Panc1 (cell line): ENCODE data around the gene RPL12. TPM values are rescaled to one million over a fixed set of nuclear protein-coding genes. Genes with fewer than 3 reads are reported as not detected.

Experiments used
- ATAC-seq: fragments of 200-7000 bp; cut with Tn5 transposase; 2 replicates; pipeline ENCODE4 v1.9.1; 2020; ENCODE audit warnings: mild to moderate bottlenecking, moderate library complexity
- BruUV-seq: library from RNA; stranded (reverse); fragments of 400-500 nt; replicated peaks from 2 replicates; lab custom pipeline; 2021; lab: Mats Ljungman, UMichigan
- CTCF ChIA-PET: fragments of 300-600 bp; sonication (Branson Sonifier 250); formaldehyde crosslinking; loops from one replicate; lab custom pipeline; 2022; ENCODE audit warnings: antibody characterized with exemption; lab: Charles Lee
- POLR2A ChIA-PET: fragments of 300-600 bp; sonication (Branson Sonifier 250); formaldehyde crosslinking; loops from one replicate; lab custom pipeline; 2022; ENCODE audit warnings: antibody characterized with exemption; lab: Charles Lee
- DNase-seq: peaks from one replicate; pipeline ENCODE4 v3.0.0-alpha.2; 2010; ENCODE audit warnings: low read depth, low spot score
- H3K27ac ChIP-seq: 2 replicates; pipeline ENCODE4 v1.5.1; 2011; ENCODE audit warnings: mild to moderate bottlenecking, low read length, inconsistent platforms
- H3K27me3 ChIP-seq: fragments of 200-500 bp; sonication (Bioruptor generic); 2 replicates; pipeline ENCODE4 v1.6.0; 2014; ENCODE audit warnings: low read length, inconsistent platforms; ENCODE audit not compliant: control insufficient read depth, insufficient read depth
- H3K36me3 ChIP-seq: fragments of 200-500 bp; sonication (Bioruptor generic); 2 replicates; pipeline ENCODE4 v1.5.1; 2014; ENCODE audit warnings: inconsistent platforms, mild to moderate bottlenecking, low read length, moderate library complexity; ENCODE audit not compliant: control insufficient read depth, insufficient read depth
- H3K4me1 ChIP-seq: 2 replicates; pipeline ENCODE4 v1.5.1; 2011; ENCODE audit warnings: inconsistent platforms, mild to moderate bottlenecking, low read length, moderate library complexity; ENCODE audit not compliant: control insufficient read depth, insufficient read depth
- H3K4me3 ChIP-seq, 2 experiments: 2 replicates each; pipeline ENCODE4 v1.5.1; 2011 to 2012; ENCODE audit warnings: low read depth in 2 of 2, low read length in 2 of 2, mild to moderate bottlenecking in 2 of 2, inconsistent platforms in 1 of 2, moderate library complexity in 1 of 2
- H3K9me3 ChIP-seq: fragments of 200-500 bp; sonication (Bioruptor generic); 2 replicates; pipeline ENCODE4 v1.5.1; 2014; ENCODE audit warnings: low read depth, mild to moderate bottlenecking, inconsistent platforms, low read length, moderate library complexity; ENCODE audit not compliant: control insufficient read depth, insufficient read depth
- CTCF ChIP-seq: fragments of 450-650 bp; IDR thresholded peaks from 2 replicates; pipeline ENCODE4 v1.5.1; 2017; ENCODE audit warnings: mild to moderate bottlenecking
- POLR2AphosphoS5 ChIP-seq: IDR thresholded peaks from 2 replicates; pipeline ENCODE4 v1.6.1; 2012; ENCODE audit warnings: mild to moderate bottlenecking, low read depth, low read length, moderate library complexity
- SIN3A ChIP-seq: IDR thresholded peaks from 2 replicates; pipeline ENCODE4 v1.6.1; 2012; ENCODE audit warnings: low read depth, mild to moderate bottlenecking, low read length, moderate library complexity, borderline replicate concordance; ENCODE audit not compliant: insufficient read depth
- TCF7L2 ChIP-seq: IDR thresholded peaks from 2 replicates; pipeline ENCODE4 v1.6.1; 2011; ENCODE audit warnings: mild to moderate bottlenecking, low read depth, low read length, inconsistent platforms
- in situ Hi-C: cut with HindIII; loops from 2 replicates; pipeline ENCODE4 v1.10.0; 2016; ENCODE audit warnings: low sequenced_read_pairs, low pct_unique_long_range_greater_than_20kb
- intact Hi-C: fragments of 100-400 bp; cut with micrococcal nuclease; formaldehyde crosslinking; loops from one replicate; pipeline ENCODE4 v1.10.0; 2022; ENCODE audit not compliant: unreplicated experiment
- total RNA-seq: library from RNA; stranded (reverse); gene quantifications from one replicate; pipeline ENCODE4 v1.2.1, GENCODE V29; 2021; ENCODE audit not compliant: unreplicated experiment
- TF ChIP-seq, protein P1 (sequence below), 2 experiments: IDR thresholded peaks; 2 replicates each; pipeline ENCODE4 v1.6.1; 2011 to 2012; ENCODE audit warnings: low read depth in 2 of 2, control low read depth in 1 of 2, low read length in 1 of 2, mild to moderate bottlenecking in 1 of 2, moderate library complexity in 1 of 2; ENCODE audit not compliant: insufficient read depth in 1 of 2

The RPL12 gene
- total RNA-seq, 1 experiment from 2014 or later, result 951 TPM

GRCh38 chr9:127403507-127404192 lies 47.6 kb downstream of the RPL12 start:
- POLR2A ChIA-PET, result interaction anchor here (0.6 kb wide), 1 partner anchor 53 kb away, joined by 3 read pairs; no protein-coding TSS in a partner anchor
- no peak overlapping the region for H3K4me3 ChIP-seq
- ATAC-seq (no peak), DNase-seq (no peak)
- no TSS peak for BruUV-seq
- CTCF ChIA-PET, result no interaction called here
- in situ Hi-C loops (no loop called here), intact Hi-C loops (no loop called here)
- H3K36me3 ChIP-seq, result no peaks in the 10 kb centered on the region; the same call in 1 of the 2 replicates
- H3K4me1 ChIP-seq, result peaks cover 15% of the 10 kb centered on the region
- no peak overlapping the region for H3K27ac ChIP-seq
- TF ChIP-seq POLR2AphosphoS5 (no peak), TCF7L2 (no peak), SIN3A (no peak), CTCF (no peak)
- TF ChIP-seq, protein P1, sequence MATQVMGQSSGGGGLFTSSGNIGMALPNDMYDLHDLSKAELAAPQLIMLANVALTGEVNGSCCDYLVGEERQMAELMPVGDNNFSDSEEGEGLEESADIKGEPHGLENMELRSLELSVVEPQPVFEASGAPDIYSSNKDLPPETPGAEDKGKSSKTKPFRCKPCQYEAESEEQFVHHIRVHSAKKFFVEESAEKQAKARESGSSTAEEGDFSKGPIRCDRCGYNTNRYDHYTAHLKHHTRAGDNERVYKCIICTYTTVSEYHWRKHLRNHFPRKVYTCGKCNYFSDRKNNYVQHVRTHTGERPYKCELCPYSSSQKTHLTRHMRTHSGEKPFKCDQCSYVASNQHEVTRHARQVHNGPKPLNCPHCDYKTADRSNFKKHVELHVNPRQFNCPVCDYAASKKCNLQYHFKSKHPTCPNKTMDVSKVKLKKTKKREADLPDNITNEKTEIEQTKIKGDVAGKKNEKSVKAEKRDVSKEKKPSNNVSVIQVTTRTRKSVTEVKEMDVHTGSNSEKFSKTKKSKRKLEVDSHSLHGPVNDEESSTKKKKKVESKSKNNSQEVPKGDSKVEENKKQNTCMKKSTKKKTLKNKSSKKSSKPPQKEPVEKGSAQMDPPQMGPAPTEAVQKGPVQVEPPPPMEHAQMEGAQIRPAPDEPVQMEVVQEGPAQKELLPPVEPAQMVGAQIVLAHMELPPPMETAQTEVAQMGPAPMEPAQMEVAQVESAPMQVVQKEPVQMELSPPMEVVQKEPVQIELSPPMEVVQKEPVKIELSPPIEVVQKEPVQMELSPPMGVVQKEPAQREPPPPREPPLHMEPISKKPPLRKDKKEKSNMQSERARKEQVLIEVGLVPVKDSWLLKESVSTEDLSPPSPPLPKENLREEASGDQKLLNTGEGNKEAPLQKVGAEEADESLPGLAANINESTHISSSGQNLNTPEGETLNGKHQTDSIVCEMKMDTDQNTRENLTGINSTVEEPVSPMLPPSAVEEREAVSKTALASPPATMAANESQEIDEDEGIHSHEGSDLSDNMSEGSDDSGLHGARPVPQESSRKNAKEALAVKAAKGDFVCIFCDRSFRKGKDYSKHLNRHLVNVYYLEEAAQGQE (IDR thresholded peaks at IDR 0.05; ENCODE audit: insufficient read depth in 1 of 2, low read depth in 2 of 2, low read length in 1 of 2), result no peak
- no peaks in the 10 kb centered on the region for H3K27me3 ChIP-seq
- no peaks in the 10 kb centered on the region for H3K9me3 ChIP-seq

GRCh38 chr9:127402401-127403090 lies 48.7 kb downstream of the RPL12 start:
- TF ChIP-seq POLR2AphosphoS5 (no peak), TCF7L2 (no peak), CTCF (no peak), SIN3A (no peak)
- TF ChIP-seq, protein P1 (IDR thresholded peaks at IDR 0.05; ENCODE audit: insufficient read depth in 1 of 2, low read depth in 2 of 2, low read length in 1 of 2), result no peak
- Histone ChIP-seq H3K27ac (no peak overlapping the region), H3K4me3 (no peak overlapping the region), H3K4me1 (peaks cover 17% of the 10 kb centered on the region), H3K27me3 (no peaks in the 10 kb centered on the region), H3K9me3 (no peaks in the 10 kb centered on the region), H3K36me3 (no peaks in the 10 kb centered on the region; the same call in 1 of the 2 replicates)
- intact Hi-C loops, result no loop called here
- CTCF ChIA-PET, result no interaction called here
- no TSS peak for BruUV-seq
- ATAC-seq, result no peak
- in situ Hi-C loops, result no loop called here
- POLR2A ChIA-PET, result interaction anchor here (0.6 kb wide), 1 partner anchor 51 kb away, joined by 3 read pairs; no protein-coding TSS in a partner anchor
- no peak for DNase-seq
